GM23338 (cell line): ENCODE data around the gene KAT8. TPM values are rescaled to one million over a fixed set of nuclear protein-coding genes. Genes with fewer than 3 reads are reported as not detected.

Experiments used
- ATAC-seq: fragments of 200-7000 bp; cut with Tn5 transposase; 3 replicates; pipeline ENCODE4 v1.9.1; 2020
- DNase-seq: peaks from one replicate; pipeline ENCODE4 v3.0.0-alpha.2; 2015; ENCODE audit warnings: low spot score
- H2AFZ ChIP-seq: fragments of 200-600 bp; sonication (generic); 2 replicates; pipeline ENCODE4 v1.8.0; 2016; ENCODE audit warnings: antibody characterized with exemption, mild to moderate bottlenecking, moderate library complexity
- H3F3A ChIP-seq: fragments of 200-600 bp; sonication (generic); replicated peaks from 2 replicates; pipeline ENCODE4 v1.8.0; 2017; ENCODE audit warnings: antibody characterized with exemption, mixed run types, low read depth
- H3K27ac ChIP-seq: fragments of 200-600 bp; sonication (generic); 2 replicates; pipeline ENCODE4 v1.6.1; 2016; ENCODE audit warnings: low read depth
- H3K27me3 ChIP-seq: fragments of 200-600 bp; sonication (generic); 2 replicates; pipeline ENCODE4 v1.8.0; 2016; ENCODE audit warnings: mild to moderate bottlenecking, mixed run types, moderate library complexity; ENCODE audit not compliant: insufficient read depth
- H3K36me3 ChIP-seq: fragments of 200-600 bp; sonication (generic); 2 replicates; pipeline ENCODE4 v1.8.0; 2016; ENCODE audit warnings: mild to moderate bottlenecking; ENCODE audit not compliant: insufficient read depth
- H3K4me1 ChIP-seq: fragments of 200-600 bp; sonication (generic); 2 replicates; pipeline ENCODE4 v1.8.0; 2016; ENCODE audit warnings: mild to moderate bottlenecking, moderate library complexity; ENCODE audit not compliant: insufficient read depth
- H3K4me2 ChIP-seq: fragments of 200-600 bp; sonication (generic); 2 replicates; pipeline ENCODE4 v1.7.1; 2017; ENCODE audit warnings: mixed run types
- H3K4me3 ChIP-seq: fragments of 200-600 bp; sonication (generic); 2 replicates; pipeline ENCODE4 v1.6.1; 2016; ENCODE audit warnings: mixed run types
- H3K79me2 ChIP-seq: fragments of 200-600 bp; sonication (generic); replicated peaks from 2 replicates; pipeline ENCODE4 v1.8.0; 2017; ENCODE audit warnings: mild to moderate bottlenecking; ENCODE audit not compliant: insufficient read depth
- H3K9me2 ChIP-seq: fragments of 200-600 bp; sonication (generic); 2 replicates; pipeline ENCODE4 v1.8.0; 2017; ENCODE audit not compliant: insufficient read depth
- H4K20me1 ChIP-seq: fragments of 200-600 bp; sonication (generic); replicated peaks from 2 replicates; pipeline ENCODE4 v1.8.0; 2017; ENCODE audit warnings: mild to moderate bottlenecking; ENCODE audit not compliant: insufficient read depth
- H3K27ac Mint-ChIP-seq: 2 replicates; pipeline ENCODE4 v1.8.0; 2020; ENCODE audit warnings: inconsistent platforms, mild to moderate bottlenecking, moderate library complexity, mixed read lengths
- H3K27me3 Mint-ChIP-seq: 3 replicates; pipeline ENCODE4 v1.8.0; 2022; ENCODE audit warnings: low read depth, mild to moderate bottlenecking, moderate library complexity, mixed read lengths, inconsistent platforms; ENCODE audit not compliant: insufficient read depth, poor library complexity
- H3K36me3 Mint-ChIP-seq: 3 replicates; pipeline ENCODE4 v1.8.0; 2021; ENCODE audit warnings: low read depth, mild to moderate bottlenecking, inconsistent platforms, moderate library complexity, mixed read lengths
- H3K4me1 Mint-ChIP-seq: 3 replicates; pipeline ENCODE4 v1.8.0; 2020; ENCODE audit warnings: mild to moderate bottlenecking, inconsistent platforms, mixed read lengths
- H3K4me3 Mint-ChIP-seq: 3 replicates; pipeline ENCODE4 v1.8.0; 2021; ENCODE audit warnings: moderate library complexity, mild to moderate bottlenecking, inconsistent platforms, mixed read lengths
- H3K9me3 Mint-ChIP-seq: 3 replicates; pipeline ENCODE4 v1.8.0; 2020; ENCODE audit warnings: moderate library complexity, mild to moderate bottlenecking, inconsistent platforms, mixed read lengths
- CREB1 ChIP-seq: fragments of 250-450 bp; sonication (Bioruptor Pico); IDR thresholded peaks from 2 replicates; pipeline ENCODE4 v1.5.0; 2020; ENCODE audit warnings: low read depth, mild to moderate bottlenecking, moderate library complexity
- EZH2phosphoT487 ChIP-seq: fragments of 200-600 bp; sonication (generic); IDR thresholded peaks from one replicate; pipeline ENCODE4 v1.8.1; 2018; ENCODE audit warnings: antibody characterized with exemption; ENCODE audit not compliant: unreplicated experiment
- JUNB ChIP-seq: IDR thresholded peaks from one replicate; pipeline ENCODE4 v1.6.1; 2016; ENCODE audit warnings: antibody characterized with exemption; ENCODE audit not compliant: unreplicated experiment
- NANOG ChIP-seq: IDR thresholded peaks from 2 replicates; pipeline ENCODE4 v1.6.1; 2016; ENCODE audit warnings: antibody characterized with exemption, borderline replicate concordance
- POLR2AphosphoS5 ChIP-seq: IDR thresholded peaks from 2 replicates; pipeline ENCODE4 v1.6.1; 2016; ENCODE audit warnings: antibody characterized with exemption, low read depth
- STAT1 ChIP-seq: IDR thresholded peaks from one replicate; pipeline ENCODE4 v1.6.1; 2016; ENCODE audit warnings: antibody characterized with exemption; ENCODE audit not compliant: unreplicated experiment
- ZNF462 ChIP-seq: fragments of 250-450 bp; sonication (Bioruptor Pico); IDR thresholded peaks from 2 replicates; pipeline ENCODE4 v1.5.0; 2020; ENCODE audit warnings: mild to moderate bottlenecking, moderate library complexity
- polyA plus RNA-seq: library from polyadenylated mRNA; unstranded; fragments of >200 nt; fragmentation: Nextera tagmentation; extraction: Ambion mirVana; gene quantifications from 2 replicates; pipeline ENCODE4 v1.2.1, GENCODE V29; 2016
- total RNA-seq: library from RNA; depleted of rRNA; stranded (reverse); fragments of >200 nt; shearing (Covaris generic); gene quantifications from 2 replicates; pipeline ENCODE4 v1.2.3, GENCODE V29; 2014
- TF ChIP-seq, protein P1 (sequence below): IDR thresholded peaks from 2 replicates; pipeline ENCODE4 v1.6.1; 2016; ENCODE audit warnings: antibody characterized with exemption
- TF ChIP-seq, protein P2 (sequence below): IDR thresholded peaks from one replicate; pipeline ENCODE4 v1.6.1; 2018; ENCODE audit warnings: antibody characterized with exemption; ENCODE audit not compliant: unreplicated experiment

The KAT8 gene
- total and polyA plus RNA-seq, 2 experiments from 2014 or later = 47.6 to 85.4 TPM

- Histone ChIP-seq H3K4me2 (no peak overlapping the region), H3K36me3 (no peaks in the 10 kb centered on the region), H2AFZ (no peak overlapping the region), H3F3A (peaks cover 5% of the 10 kb centered on the region; the same call in 1 of the 2 replicates), H3K9me2 (no peaks in the 10 kb centered on the region), H3K79me2 (no peaks in the 10 kb centered on the region), H3K27me3 (no peaks in the 10 kb centered on the region), H3K4me1 (peaks cover 6% of the 10 kb centered on the region; the same call in 1 of the 2 replicates), H4K20me1 (no peaks in the 10 kb centered on the region; the same call in 1 of the 2 replicates), H3K27ac (no peak overlapping the region), H3K4me3 (no peak overlapping the region)
- peaks cover 18% of the 10 kb centered on the region for H3K36me3 Mint-ChIP-seq
- DNase-seq (no peak), ATAC-seq (no peak)
- peaks cover 16% of the 10 kb centered on the region for H3K9me3 Mint-ChIP-seq
- peak overlapping the region; percentile 77; the same call in 1 of the 3 replicates for H3K4me3 Mint-ChIP-seq
- peaks cover 18% of the 10 kb centered on the region for H3K27me3 Mint-ChIP-seq
- H3K4me1 Mint-ChIP-seq = peaks cover 9% of the 10 kb centered on the region; the same call in 1 of the 3 replicates
- no peak for TF ChIP-seq EZH2phosphoT487
- TF ChIP-seq POLR2AphosphoS5 = no peak
- TF ChIP-seq NANOG = no peak
- no peak overlapping the region for H3K27ac Mint-ChIP-seq
These were observed 10.7 kb upstream of the KAT8 start for GRCh38 chr16:31106509-31107464.

- DNase-seq (no peak), ATAC-seq (no peak)
- H4K20me1 ChIP-seq = peaks cover under 1% of the 10 kb centered on the region
- H3K79me2 ChIP-seq = no peaks in the 10 kb centered on the region
- Mint-ChIP-seq H3K4me3 (peak overlapping the region; percentile 77), H3K4me1 (peaks cover 9% of the 10 kb centered on the region; the same call in 1 of the 3 replicates), H3K9me3 (peaks cover 15% of the 10 kb centered on the region), H3K27me3 (peaks cover 18% of the 10 kb centered on the region), H3K36me3 (peaks cover 21% of the 10 kb centered on the region), H3K27ac (no peak overlapping the region)
- no peaks in the 10 kb centered on the region for H3K36me3 ChIP-seq
- peak overlapping the region; percentile 87; the same call in 1 of the 2 replicates for H3K4me3 ChIP-seq
- H3F3A ChIP-seq = peaks cover 5% of the 10 kb centered on the region; the same call in 1 of the 2 replicates
- no peaks in the 10 kb centered on the region for H3K27me3 ChIP-seq
- no peak overlapping the region for H3K27ac ChIP-seq
- H3K9me2 ChIP-seq = no peaks in the 10 kb centered on the region
- H3K4me1 ChIP-seq = peaks cover 6% of the 10 kb centered on the region; the same call in 1 of the 2 replicates
- H3K4me2 ChIP-seq = peak overlapping the region; percentile 87
- H2AFZ ChIP-seq = peak overlapping the region; percentile 96
- TF ChIP-seq, protein P1, sequence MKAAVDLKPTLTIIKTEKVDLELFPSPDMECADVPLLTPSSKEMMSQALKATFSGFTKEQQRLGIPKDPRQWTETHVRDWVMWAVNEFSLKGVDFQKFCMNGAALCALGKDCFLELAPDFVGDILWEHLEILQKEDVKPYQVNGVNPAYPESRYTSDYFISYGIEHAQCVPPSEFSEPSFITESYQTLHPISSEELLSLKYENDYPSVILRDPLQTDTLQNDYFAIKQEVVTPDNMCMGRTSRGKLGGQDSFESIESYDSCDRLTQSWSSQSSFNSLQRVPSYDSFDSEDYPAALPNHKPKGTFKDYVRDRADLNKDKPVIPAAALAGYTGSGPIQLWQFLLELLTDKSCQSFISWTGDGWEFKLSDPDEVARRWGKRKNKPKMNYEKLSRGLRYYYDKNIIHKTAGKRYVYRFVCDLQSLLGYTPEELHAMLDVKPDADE = no peak
- no peak for TF ChIP-seq NANOG
- no peak for TF ChIP-seq JUNB
- no peak for TF ChIP-seq ZNF462
- TF ChIP-seq, protein P2, sequence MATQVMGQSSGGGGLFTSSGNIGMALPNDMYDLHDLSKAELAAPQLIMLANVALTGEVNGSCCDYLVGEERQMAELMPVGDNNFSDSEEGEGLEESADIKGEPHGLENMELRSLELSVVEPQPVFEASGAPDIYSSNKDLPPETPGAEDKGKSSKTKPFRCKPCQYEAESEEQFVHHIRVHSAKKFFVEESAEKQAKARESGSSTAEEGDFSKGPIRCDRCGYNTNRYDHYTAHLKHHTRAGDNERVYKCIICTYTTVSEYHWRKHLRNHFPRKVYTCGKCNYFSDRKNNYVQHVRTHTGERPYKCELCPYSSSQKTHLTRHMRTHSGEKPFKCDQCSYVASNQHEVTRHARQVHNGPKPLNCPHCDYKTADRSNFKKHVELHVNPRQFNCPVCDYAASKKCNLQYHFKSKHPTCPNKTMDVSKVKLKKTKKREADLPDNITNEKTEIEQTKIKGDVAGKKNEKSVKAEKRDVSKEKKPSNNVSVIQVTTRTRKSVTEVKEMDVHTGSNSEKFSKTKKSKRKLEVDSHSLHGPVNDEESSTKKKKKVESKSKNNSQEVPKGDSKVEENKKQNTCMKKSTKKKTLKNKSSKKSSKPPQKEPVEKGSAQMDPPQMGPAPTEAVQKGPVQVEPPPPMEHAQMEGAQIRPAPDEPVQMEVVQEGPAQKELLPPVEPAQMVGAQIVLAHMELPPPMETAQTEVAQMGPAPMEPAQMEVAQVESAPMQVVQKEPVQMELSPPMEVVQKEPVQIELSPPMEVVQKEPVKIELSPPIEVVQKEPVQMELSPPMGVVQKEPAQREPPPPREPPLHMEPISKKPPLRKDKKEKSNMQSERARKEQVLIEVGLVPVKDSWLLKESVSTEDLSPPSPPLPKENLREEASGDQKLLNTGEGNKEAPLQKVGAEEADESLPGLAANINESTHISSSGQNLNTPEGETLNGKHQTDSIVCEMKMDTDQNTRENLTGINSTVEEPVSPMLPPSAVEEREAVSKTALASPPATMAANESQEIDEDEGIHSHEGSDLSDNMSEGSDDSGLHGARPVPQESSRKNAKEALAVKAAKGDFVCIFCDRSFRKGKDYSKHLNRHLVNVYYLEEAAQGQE = no peak
- no peak for TF ChIP-seq CREB1 (CRISPR knock-in tag)
- TF ChIP-seq STAT1 = no peak
- no peak for TF ChIP-seq POLR2AphosphoS5
These were observed 10.0 kb upstream of the KAT8 start for GRCh38 chr16:31107465-31107867.
